Osteocyte (in vitro differentiated cells): Measurements from ENCODE around the gene C1GALT1. TPM values are rescaled to one million over a fixed set of nuclear protein-coding genes. Genes with fewer than 3 reads are reported as not detected.

Experiments
- DNase-seq: peaks from one replicate; pipeline ENCODE4 v3.0.0; 2021; ENCODE audit warnings: mixed read lengths; ENCODE audit not compliant: unreplicated experiment; ENCODE audit errors: extremely low spot score
- H3K27ac Mint-ChIP-seq: one replicate; pipeline ENCODE4 v1.8.0; 2021; ENCODE audit warnings: mild to moderate bottlenecking, mixed read lengths; ENCODE audit not compliant: unreplicated experiment
- H3K27me3 Mint-ChIP-seq: one replicate; pipeline ENCODE4 v1.8.0; 2021; ENCODE audit warnings: mixed read lengths; ENCODE audit not compliant: unreplicated experiment
- H3K36me3 Mint-ChIP-seq: one replicate; pipeline ENCODE4 v1.8.0; 2021; ENCODE audit warnings: mixed read lengths; ENCODE audit not compliant: unreplicated experiment
- H3K4me1 Mint-ChIP-seq: one replicate; pipeline ENCODE4 v1.8.0; 2021; ENCODE audit warnings: mixed read lengths; ENCODE audit not compliant: unreplicated experiment
- H3K4me3 Mint-ChIP-seq: one replicate; pipeline ENCODE4 v1.8.0; 2021; ENCODE audit warnings: mild to moderate bottlenecking, moderate library complexity, mixed read lengths; ENCODE audit not compliant: unreplicated experiment
- H3K9me3 Mint-ChIP-seq: one replicate; pipeline ENCODE4 v1.8.0; 2021; ENCODE audit warnings: mixed read lengths; ENCODE audit not compliant: unreplicated experiment
- total RNA-seq: library from RNA; stranded (reverse); gene quantifications from 2 replicates; pipeline ENCODE4 v1.2.1, GENCODE V29; 2021
- TF ChIP-seq, protein P1 (sequence below): fragments of 200-600 bp; sonication (generic); IDR thresholded peaks from 2 replicates; pipeline ENCODE4 v1.5.0; 2021; ENCODE audit warnings: antibody characterized with exemption, mild to moderate bottlenecking, moderate library complexity

C1GALT1 gene
- total RNA-seq, 1 donor from 2014 or later, result 30.9 TPM

DNA sequence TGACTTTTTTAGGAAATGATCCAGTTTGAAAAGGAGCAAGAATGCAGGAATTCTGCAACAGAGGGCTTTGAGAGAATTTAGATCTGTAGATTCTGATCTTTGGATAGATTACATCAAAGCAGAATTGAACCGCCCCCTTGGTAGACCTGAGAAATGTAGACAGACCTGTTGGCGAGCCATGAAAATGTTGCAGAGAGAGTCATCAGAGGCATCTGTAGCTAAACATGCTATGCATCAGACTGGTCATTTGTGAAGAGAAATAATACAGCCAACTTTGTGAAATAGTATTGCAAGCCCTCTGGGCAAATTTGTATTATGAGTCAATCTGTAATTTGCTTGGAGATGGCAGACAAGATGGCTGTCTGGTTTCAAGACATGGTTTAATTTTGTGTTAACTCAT, 4.3 kb upstream of the C1GALT1 start:
- DNase-seq, result no peak
- no peak overlapping the region for H3K27ac Mint-ChIP-seq
- no peak overlapping the region for H3K4me3 Mint-ChIP-seq
- H3K36me3 Mint-ChIP-seq, result peaks cover 6% of the 10 kb centered on the region
- peaks cover 9% of the 10 kb centered on the region for H3K9me3 Mint-ChIP-seq
- TF ChIP-seq, protein P1, sequence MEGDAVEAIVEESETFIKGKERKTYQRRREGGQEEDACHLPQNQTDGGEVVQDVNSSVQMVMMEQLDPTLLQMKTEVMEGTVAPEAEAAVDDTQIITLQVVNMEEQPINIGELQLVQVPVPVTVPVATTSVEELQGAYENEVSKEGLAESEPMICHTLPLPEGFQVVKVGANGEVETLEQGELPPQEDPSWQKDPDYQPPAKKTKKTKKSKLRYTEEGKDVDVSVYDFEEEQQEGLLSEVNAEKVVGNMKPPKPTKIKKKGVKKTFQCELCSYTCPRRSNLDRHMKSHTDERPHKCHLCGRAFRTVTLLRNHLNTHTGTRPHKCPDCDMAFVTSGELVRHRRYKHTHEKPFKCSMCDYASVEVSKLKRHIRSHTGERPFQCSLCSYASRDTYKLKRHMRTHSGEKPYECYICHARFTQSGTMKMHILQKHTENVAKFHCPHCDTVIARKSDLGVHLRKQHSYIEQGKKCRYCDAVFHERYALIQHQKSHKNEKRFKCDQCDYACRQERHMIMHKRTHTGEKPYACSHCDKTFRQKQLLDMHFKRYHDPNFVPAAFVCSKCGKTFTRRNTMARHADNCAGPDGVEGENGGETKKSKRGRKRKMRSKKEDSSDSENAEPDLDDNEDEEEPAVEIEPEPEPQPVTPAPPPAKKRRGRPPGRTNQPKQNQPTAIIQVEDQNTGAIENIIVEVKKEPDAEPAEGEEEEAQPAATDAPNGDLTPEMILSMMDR, result no peak
- no peaks in the 10 kb centered on the region for H3K27me3 Mint-ChIP-seq
- peaks cover 32% of the 10 kb centered on the region for H3K4me1 Mint-ChIP-seq

DNA sequence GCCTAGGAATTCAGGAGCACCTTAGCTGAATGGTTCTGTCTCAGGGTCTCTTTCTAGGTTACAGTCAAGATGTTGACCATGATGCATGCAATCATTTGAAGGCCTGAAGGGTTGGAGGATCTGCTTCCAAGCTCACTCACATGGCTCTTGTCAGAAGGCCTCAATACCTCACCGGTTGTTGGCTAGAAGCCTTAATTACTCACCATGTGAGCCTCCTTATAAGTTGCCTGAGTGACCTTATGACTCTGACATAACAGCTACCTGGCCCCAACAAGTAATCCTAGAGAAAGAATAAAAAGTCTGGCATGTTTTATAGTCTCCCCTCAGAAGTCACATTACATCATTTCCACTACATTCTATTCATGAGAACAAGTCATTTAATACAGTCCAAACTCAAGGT, 3.4 kb upstream of the C1GALT1 start:
- no peaks in the 10 kb centered on the region for H3K27me3 Mint-ChIP-seq

DNA sequence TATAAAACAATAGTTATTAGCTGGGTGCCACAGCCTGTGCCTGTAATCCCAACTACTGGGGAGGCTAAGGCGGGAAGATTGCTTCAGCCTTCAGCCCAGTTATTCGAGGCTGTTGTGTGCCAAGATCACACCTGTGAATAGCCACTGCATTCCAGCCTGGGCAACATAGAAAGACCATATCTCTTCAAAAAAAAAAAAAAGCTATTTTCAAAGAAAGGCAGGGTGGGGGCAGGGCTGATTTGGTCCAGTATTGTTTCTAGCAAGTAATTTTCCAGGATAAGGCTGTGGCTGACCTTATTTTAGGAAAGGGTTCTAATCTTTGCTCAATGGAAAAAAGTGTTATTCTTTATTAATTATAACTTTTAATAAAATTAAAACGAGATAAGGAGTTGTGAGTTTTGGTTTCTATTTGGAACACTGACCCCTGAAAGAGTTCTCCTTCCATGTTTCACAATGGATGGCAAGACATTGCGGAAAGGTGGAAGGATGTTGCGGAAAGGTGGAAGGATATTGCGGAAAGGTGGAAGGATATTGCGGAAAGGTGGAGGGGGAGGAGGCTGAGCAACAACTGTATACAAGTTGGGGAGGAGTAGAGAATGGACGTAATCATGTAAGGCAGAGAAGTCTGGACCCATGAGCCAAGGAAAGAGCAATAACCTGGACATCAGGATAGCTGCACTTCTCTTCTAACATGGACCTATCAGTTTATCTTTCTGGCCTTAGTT, 1.5 kb upstream of the C1GALT1 start:
- no peaks in the 10 kb centered on the region for H3K36me3 Mint-ChIP-seq
- no peak overlapping the region for H3K4me3 Mint-ChIP-seq
- H3K9me3 Mint-ChIP-seq, result no peaks in the 10 kb centered on the region
- TF ChIP-seq, protein P1, result no peak
- peak overlapping the region; percentile 9 for H3K27ac Mint-ChIP-seq
- no peaks in the 10 kb centered on the region for H3K27me3 Mint-ChIP-seq
- no peak for DNase-seq
- H3K4me1 Mint-ChIP-seq, result peaks cover 47% of the 10 kb centered on the region

More for the DNA sequence above, 3.4 kb upstream of the C1GALT1 start:
- H3K36me3 Mint-ChIP-seq, result peaks cover 6% of the 10 kb centered on the region
- no peak overlapping the region for H3K27ac Mint-ChIP-seq
- TF ChIP-seq, protein P1, result no peak
- H3K9me3 Mint-ChIP-seq, result peaks cover 7% of the 10 kb centered on the region
- DNase-seq, result no peak
- peaks cover 36% of the 10 kb centered on the region for H3K4me1 Mint-ChIP-seq
- no peak overlapping the region for H3K4me3 Mint-ChIP-seq

DNA sequence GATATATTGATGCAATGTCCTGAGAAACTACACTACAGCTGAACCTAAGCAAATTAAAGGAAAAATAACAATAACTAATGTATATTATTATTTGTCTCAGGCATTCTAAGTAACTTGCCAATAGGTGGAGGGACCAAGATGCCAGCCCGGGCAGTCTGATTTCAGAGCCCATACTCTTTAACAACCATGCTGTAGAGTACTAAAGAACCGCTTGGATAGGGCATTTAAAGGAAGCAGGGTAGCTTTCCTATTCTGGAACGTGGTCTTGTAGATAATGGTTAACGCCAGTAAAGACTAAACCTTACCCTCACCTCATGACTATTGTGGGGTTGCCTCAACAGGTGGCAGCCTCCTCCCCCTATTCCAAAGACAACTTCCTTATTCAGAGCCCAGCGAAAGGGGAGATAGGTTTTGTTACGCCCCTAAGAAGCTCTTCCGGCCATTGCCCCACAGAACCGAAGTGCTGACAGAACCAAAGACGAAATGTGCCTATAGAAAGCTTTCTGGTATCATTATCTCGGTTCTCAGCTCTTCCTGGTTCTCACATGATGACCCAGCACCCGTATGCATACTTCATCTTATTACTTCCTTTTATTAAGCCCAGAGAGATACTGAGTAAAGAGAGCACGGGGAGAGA, 707 bp upstream of the C1GALT1 start:
- Mint-ChIP-seq H3K9me3 (no peaks in the 10 kb centered on the region), H3K27me3 (no peaks in the 10 kb centered on the region), H3K4me3 (peak overlapping the region; percentile 82), H3K36me3 (peaks cover 2% of the 10 kb centered on the region), H3K27ac (peak overlapping the region; percentile 90), H3K4me1 (peaks cover 39% of the 10 kb centered on the region)
- no peak for DNase-seq
- TF ChIP-seq, protein P1, result no peak

DNA sequence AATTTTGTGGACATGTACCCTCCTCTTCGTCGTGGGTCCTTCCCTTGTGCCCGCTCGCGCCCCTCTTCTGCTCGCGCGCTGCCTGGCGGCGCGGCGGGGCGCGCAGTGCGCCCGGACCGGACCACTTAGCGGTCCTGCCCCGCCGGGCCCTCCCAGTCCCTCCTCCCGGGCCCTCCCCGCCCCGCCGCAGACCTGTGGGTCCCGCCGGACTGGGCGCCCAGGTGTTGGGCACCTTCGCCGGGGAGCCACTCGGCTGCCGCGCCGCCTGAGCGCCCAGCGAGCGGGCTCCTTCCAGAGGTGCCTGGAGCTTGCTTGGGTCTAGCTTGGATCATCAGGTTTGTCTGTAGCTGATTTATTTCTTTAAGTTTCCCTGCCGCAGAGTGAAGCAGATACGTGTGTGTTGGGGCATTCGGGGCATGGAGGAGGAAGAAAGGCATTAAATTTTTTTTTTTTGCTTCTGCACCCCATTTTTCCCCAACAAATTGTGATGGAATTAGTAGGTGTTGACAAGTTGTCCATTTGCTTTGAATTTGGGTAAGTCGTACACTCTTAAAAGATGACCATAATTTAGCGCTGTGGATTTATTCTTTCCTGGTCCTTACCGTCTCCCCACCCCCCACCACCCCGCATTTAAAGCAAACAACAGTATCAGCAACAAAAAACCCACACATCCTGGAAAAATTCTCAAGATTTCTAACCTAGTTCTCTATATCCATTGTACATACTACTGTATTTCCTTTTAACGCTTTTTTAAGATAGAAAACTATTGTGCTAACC, 905 bp downstream of the C1GALT1 start:
- TF ChIP-seq, protein P1, result no peak
- peaks cover 2% of the 10 kb centered on the region for H3K36me3 Mint-ChIP-seq
- no peak for DNase-seq
- H3K4me3 Mint-ChIP-seq, result peak overlapping the region; percentile 82
- H3K27me3 Mint-ChIP-seq, result no peaks in the 10 kb centered on the region
- H3K4me1 Mint-ChIP-seq, result peaks cover 29% of the 10 kb centered on the region
- peak overlapping the region; percentile 79 for H3K27ac Mint-ChIP-seq
- no peaks in the 10 kb centered on the region for H3K9me3 Mint-ChIP-seq
